K562 (cell line): Measurements from ENCODE around the gene FAM234A. TPM values are rescaled to one million over a fixed set of nuclear protein-coding genes. Genes with fewer than 3 reads are reported as not detected.

Experiments
- CBX3 ChIP-seq, 2 experiments: IDR thresholded peaks; 1 replicate in 1 of 2; 2 replicates in 1 of 2; pipeline ENCODE4 v1.6.1; 2012; ENCODE audit warnings: inconsistent platforms in 2 of 2, low read length in 2 of 2, borderline replicate concordance in 1 of 2, control low read depth in 1 of 2
- CHD1 ChIP-seq: fragments of 200-600 bp; sonication (generic); IDR thresholded peaks from one replicate; pipeline ENCODE4 v1.6.1; 2012; ENCODE audit warnings: mild to moderate bottlenecking, moderate library complexity, low read length, inconsistent platforms
- GATA2 ChIP-seq: sonication (generic); formaldehyde crosslinking; IDR thresholded peaks from 2 replicates; pipeline ENCODE4 v1.4.0; 2020; ENCODE audit warnings: mild to moderate bottlenecking, missing genetic modification reagents
- GTF3C2 ChIP-seq: IDR thresholded peaks from 3 replicates; pipeline ENCODE4 v1.6.1; 2011; ENCODE audit warnings: borderline replicate concordance, mild to moderate bottlenecking, moderate library complexity; ENCODE audit not compliant: insufficient read length; ENCODE audit errors: extremely low read depth
- HDAC2 ChIP-seq: fragments of 450-650 bp; IDR thresholded peaks from 2 replicates; pipeline ENCODE4 v1.6.1; 2016; ENCODE audit warnings: mild to moderate bottlenecking
- HMGXB4 ChIP-seq: sonication (generic); formaldehyde crosslinking; IDR thresholded peaks from 2 replicates; pipeline ENCODE4 v1.8.1; 2023; ENCODE audit warnings: mild to moderate bottlenecking, missing genetic modification reagents
- L3MBTL2 ChIP-seq: fragments of 450-650 bp; IDR thresholded peaks from 2 replicates; pipeline ENCODE4 v1.6.1; 2016; ENCODE audit warnings: mild to moderate bottlenecking, moderate library complexity
- RCOR1 ChIP-seq, 2 experiments: IDR thresholded peaks; 2 replicates each; pipeline ENCODE4 v1.6.1; 2012; ENCODE audit warnings: low read depth in 2 of 2, low read length in 2 of 2, borderline replicate concordance in 1 of 2, improper control_type of control experiment in 1 of 2
- SMARCA4 ChIP-seq: fragments of 450-650 bp; IDR thresholded peaks from 2 replicates; pipeline ENCODE4 v1.6.1; 2016
- STAT6 ChIP-seq: sonication (generic); formaldehyde crosslinking; IDR thresholded peaks from 2 replicates; pipeline ENCODE4 v1.8.1; 2023; ENCODE audit warnings: mild to moderate bottlenecking, missing genetic modification reagents
- TEAD4 ChIP-seq, 2 experiments: sonication (generic) in 1 of 2; formaldehyde crosslinking in 1 of 2; IDR thresholded peaks; 2 replicates each; pipeline versions ENCODE4 v1.6.1 to v1.8.0; 2012 to 2022; ENCODE audit warnings: borderline replicate concordance in 1 of 2, inconsistent platforms in 1 of 2, low read length in 1 of 2, mild to moderate bottlenecking in 1 of 2, missing genetic modification reagents in 1 of 2
- XRCC4 ChIP-seq: IDR thresholded peaks from one replicate; pipeline ENCODE4 v1.6.1; 2011; ENCODE audit not compliant: insufficient read depth, insufficient read length; ENCODE audit errors: extremely low read depth
- ZEB2 ChIP-seq: fragments of 450-650 bp; IDR thresholded peaks from 2 replicates; pipeline ENCODE4 v1.6.1; 2016
- ZNF12 ChIP-seq: sonication (generic); formaldehyde crosslinking; IDR thresholded peaks from 2 replicates; pipeline ENCODE4 v1.4.0; 2020; ENCODE audit warnings: mild to moderate bottlenecking, missing genetic modification reagents
- ZNF175 ChIP-seq: fragments of 200-800 bp; sonication (Bioruptor generic); IDR thresholded peaks from 2 replicates; pipeline ENCODE4 v1.6.1; 2016; ENCODE audit warnings: low read depth, mild to moderate bottlenecking, missing genetic modification characterization, missing compliant biosample characterization
- ZNF583 ChIP-seq: fragments of 250-450 bp; sonication (Bioruptor Pico); IDR thresholded peaks from 2 replicates; pipeline ENCODE4 v1.4.0; 2020
- ZNF644 ChIP-seq: fragments of 200-800 bp; sonication (Bioruptor generic); IDR thresholded peaks from 2 replicates; pipeline ENCODE4 v1.6.1; 2016; ENCODE audit warnings: low read depth, missing genetic modification characterization, missing compliant biosample characterization
- polyA plus RNA-seq, 8 experiments: library from polyadenylated mRNA; depleted of rRNA in 4 of 8; stranded (reverse) in 5 of 8; unstranded in 3 of 8; fragments of >200 nt; fragmentation: Nextera tagmentation in 2 of 8; fragmentation: Illumina TruSeq in 1 of 8; extraction: Ambion mirVana in 2 of 8; extraction: Trizol in 1 of 8; gene quantifications; 2 replicates each; pipeline versions ENCODE4 v1.2.1 to v1.2.3, GENCODE V29; 2011 to 2014; ENCODE audit warnings: inconsistent platforms in 1 of 8, missing spikeins in 1 of 8
- total RNA-seq, 7 experiments: library from RNA; depleted of rRNA in 6 of 7; stranded (reverse); fragments of >200 nt in 6 of 7; fragmentation: Illumina TruSeq in 2 of 7; extraction: Trizol in 2 of 7; gene quantifications; 2 replicates each; pipeline versions ENCODE4 v1.2.1 to v1.2.3, GENCODE V29; 2011 to 2021; ENCODE audit warnings: low replicate concordance in 1 of 7

Gene FAM234A
- total and polyA plus RNA-seq, 9 of the 15 experiments (the other 6 are each of a cell fraction or from before 2014, with no cell fraction given), result 1.0 to 47.9 (median 15.0) TPM

- TF ChIP-seq ZNF12 (CRISPR knock-in tag) (no peak), CHD1 (no peak), ZNF644 (tag) (no peak; the same call in 1 of the 2 replicates), GTF3C2 (no peak), ZNF175 (no peak), ZNF583 (CRISPR knock-in tag) (0 out of 2 replicates have a peak, but pooled peaks have one; percentile 39), TEAD4 (IDR thresholded peaks at IDR 0.05; ENCODE audit: low read length) (no peak), TEAD4 (CRISPR knock-in tag; IDR thresholded peaks at IDR 0.05; ENCODE audit: borderline replicate concordance) (no peak), GATA2 (CRISPR knock-in tag) (peak; percentile 42; the same call in 1 of the 2 replicates), XRCC4 (no peak), CBX3 (IDR thresholded peaks at IDR 0.05; ENCODE audit: borderline replicate concordance in 1 of 2, low read length in 2 of 2) (0 out of 3 replicates have a peak, but pooled peaks of 1 of the 2 experiments have one; percentile 23), HDAC2 (peak; percentile 67), HMGXB4 (CRISPR knock-in tag) (no peak), SMARCA4 (peak; percentile 71), ZEB2 (no peak), L3MBTL2 (peak; percentile 47; the same call in 1 of the 2 replicates), RCOR1 (IDR thresholded peaks at IDR 0.05; ENCODE audit: borderline replicate concordance in 1 of 2, low read depth in 2 of 2, low read length in 2 of 2) (peak in 1 of 2 experiments; percentile 19; a peak in 1 of 4 replicates), STAT6 (CRISPR knock-in tag) (no peak)
Observed at GRCh38 chr16:252366-253337, 18.0 kb downstream of the FAM234A start (continued).
